Brain microvascular endothelial cell (primary cell): Measurements from ENCODE around the gene KLK1.

ENCODE experiments used
- DNase-seq: peaks from one replicate; pipeline ENCODE4 v3.0.0-alpha.2; 2020
- H3K27ac ChIP-seq: fragments of 250-450 bp; sonication (Bioruptor Pico); 2 replicates; pipeline ENCODE4 v1.5.1; 2020; ENCODE audit warnings: mild to moderate bottlenecking, moderate library complexity
- H3K27me3 ChIP-seq: fragments of 250-450 bp; sonication (Bioruptor Pico); replicated peaks from 2 replicates; pipeline ENCODE4 v1.5.1; 2020; ENCODE audit warnings: mild to moderate bottlenecking
- H3K36me3 ChIP-seq: fragments of 250-450 bp; sonication (Bioruptor Pico); replicated peaks from 2 replicates; pipeline ENCODE4 v1.5.1; 2020; ENCODE audit warnings: mild to moderate bottlenecking
- H3K4me3 ChIP-seq: 2 replicates; pipeline ENCODE4 v1.5.1; 2011; ENCODE audit warnings: low read depth, mild to moderate bottlenecking, control low read depth, low read length, moderate library complexity
- CTCF ChIP-seq: IDR thresholded peaks from 2 replicates; pipeline ENCODE4 v1.5.1; 2011; ENCODE audit warnings: low read depth, mild to moderate bottlenecking, moderate library complexity, low read length, control low read depth, inconsistent platforms; ENCODE audit errors: missing control alignments
- in situ Hi-C: cut with HindIII; loops from 2 replicates; pipeline ENCODE4 v1.10.0; 2017; ENCODE audit warnings: low sequenced_read_pairs, low pct_ligation_motif_present

Gene KLK1

GRCh38 chr19:50821622-50822021 lies 2.0 kb downstream of the KLK1 start:
- H3K36me3 ChIP-seq, result no peaks in the 10 kb centered on the region
- no peak overlapping the region for H3K4me3 ChIP-seq
- no peak for DNase-seq
- peaks cover 19% of the 10 kb centered on the region for H3K27me3 ChIP-seq
- no peak for TF ChIP-seq CTCF
- H3K27ac ChIP-seq, result no peak overlapping the region
- in situ Hi-C loops, result no loop called here

GRCh38 chr19:50821248-50821612 lies 2.4 kb downstream of the KLK1 start:
- H3K27me3 ChIP-seq, result peaks cover 19% of the 10 kb centered on the region
- H3K27ac ChIP-seq, result no peak overlapping the region
- H3K36me3 ChIP-seq, result no peaks in the 10 kb centered on the region
- no peak overlapping the region for H3K4me3 ChIP-seq
- in situ Hi-C loops, result no loop called here
- TF ChIP-seq CTCF, result no peak
- no peak for DNase-seq

GRCh38 chr19:50820549-50821247 lies 2.9 kb downstream of the KLK1 start:
- Histone ChIP-seq H3K27me3 (peaks cover 19% of the 10 kb centered on the region), H3K4me3 (no peak overlapping the region), H3K27ac (no peak overlapping the region), H3K36me3 (no peaks in the 10 kb centered on the region)
- DNase-seq, result no peak
- no peak for TF ChIP-seq CTCF
- in situ Hi-C loops, result no loop called here

- in situ Hi-C loops, result no loop called here
- DNase-seq, result no peak
- no peak for TF ChIP-seq CTCF
- H3K27ac ChIP-seq, result no peak overlapping the region
- H3K4me3 ChIP-seq, result no peak overlapping the region
- no peaks in the 10 kb centered on the region for H3K36me3 ChIP-seq
- peaks cover 19% of the 10 kb centered on the region for H3K27me3 ChIP-seq
Observed at GRCh38 chr19:50820086-50820485, 3.5 kb downstream of the KLK1 start.

GRCh38 chr19:50819636-50820035 lies 4.0 kb downstream of the KLK1 start:
- H3K36me3 ChIP-seq, result no peaks in the 10 kb centered on the region
- peaks cover 19% of the 10 kb centered on the region for H3K27me3 ChIP-seq
- H3K27ac ChIP-seq, result no peak overlapping the region
- TF ChIP-seq CTCF, result no peak
- no peak for DNase-seq
- in situ Hi-C loops, result no loop called here
- no peak overlapping the region for H3K4me3 ChIP-seq
